Panc1 (cell line): ENCODE data around the gene NUP210L. TPM values are rescaled to one million over a fixed set of nuclear protein-coding genes. Genes with fewer than 3 reads are reported as not detected.
A peak's percentile ranks its signal among the peaks of the same experiment; 100 is the strongest.

ENCODE experiments used
- ATAC-seq: fragments of 200-7000 bp; cut with Tn5 transposase; 2 replicates; pipeline ENCODE4 v1.9.1; 2020; ENCODE audit warnings: mild to moderate bottlenecking, moderate library complexity
- BruUV-seq: library from RNA; stranded (reverse); fragments of 400-500 nt; replicated peaks from 2 replicates; lab custom pipeline; 2021; lab: Mats Ljungman, UMichigan
- CTCF ChIA-PET: fragments of 300-600 bp; sonication (Branson Sonifier 250); formaldehyde crosslinking; loops from one replicate; lab custom pipeline; 2022; ENCODE audit warnings: antibody characterized with exemption; lab: Charles Lee
- POLR2A ChIA-PET: fragments of 300-600 bp; sonication (Branson Sonifier 250); formaldehyde crosslinking; loops from one replicate; lab custom pipeline; 2022; ENCODE audit warnings: antibody characterized with exemption; lab: Charles Lee
- DNase-seq: peaks from one replicate; pipeline ENCODE4 v3.0.0-alpha.2; 2010; ENCODE audit warnings: low read depth, low spot score
- H3K27ac ChIP-seq: 2 replicates; pipeline ENCODE4 v1.5.1; 2011; ENCODE audit warnings: mild to moderate bottlenecking, low read length, inconsistent platforms
- H3K27me3 ChIP-seq: fragments of 200-500 bp; sonication (Bioruptor generic); 2 replicates; pipeline ENCODE4 v1.6.0; 2014; ENCODE audit warnings: low read length, inconsistent platforms; ENCODE audit not compliant: control insufficient read depth, insufficient read depth
- H3K36me3 ChIP-seq: fragments of 200-500 bp; sonication (Bioruptor generic); 2 replicates; pipeline ENCODE4 v1.5.1; 2014; ENCODE audit warnings: inconsistent platforms, mild to moderate bottlenecking, low read length, moderate library complexity; ENCODE audit not compliant: control insufficient read depth, insufficient read depth
- H3K4me1 ChIP-seq: 2 replicates; pipeline ENCODE4 v1.5.1; 2011; ENCODE audit warnings: inconsistent platforms, mild to moderate bottlenecking, low read length, moderate library complexity; ENCODE audit not compliant: control insufficient read depth, insufficient read depth
- H3K4me3 ChIP-seq, 2 experiments: 2 replicates each; pipeline ENCODE4 v1.5.1; 2011 to 2012; ENCODE audit warnings: low read depth in 2 of 2, low read length in 2 of 2, mild to moderate bottlenecking in 2 of 2, inconsistent platforms in 1 of 2, moderate library complexity in 1 of 2
- H3K9me3 ChIP-seq: fragments of 200-500 bp; sonication (Bioruptor generic); 2 replicates; pipeline ENCODE4 v1.5.1; 2014; ENCODE audit warnings: low read depth, mild to moderate bottlenecking, inconsistent platforms, low read length, moderate library complexity; ENCODE audit not compliant: control insufficient read depth, insufficient read depth
- CTCF ChIP-seq: fragments of 450-650 bp; IDR thresholded peaks from 2 replicates; pipeline ENCODE4 v1.5.1; 2017; ENCODE audit warnings: mild to moderate bottlenecking
- POLR2AphosphoS5 ChIP-seq: IDR thresholded peaks from 2 replicates; pipeline ENCODE4 v1.6.1; 2012; ENCODE audit warnings: mild to moderate bottlenecking, low read depth, low read length, moderate library complexity
- REST ChIP-seq, 2 experiments: IDR thresholded peaks; 2 replicates each; pipeline ENCODE4 v1.6.1; 2011 to 2012; ENCODE audit warnings: low read depth in 2 of 2, control low read depth in 1 of 2, low read length in 1 of 2, mild to moderate bottlenecking in 1 of 2, moderate library complexity in 1 of 2; ENCODE audit not compliant: insufficient read depth in 1 of 2
- SIN3A ChIP-seq: IDR thresholded peaks from 2 replicates; pipeline ENCODE4 v1.6.1; 2012; ENCODE audit warnings: low read depth, mild to moderate bottlenecking, low read length, moderate library complexity, borderline replicate concordance; ENCODE audit not compliant: insufficient read depth
- TCF7L2 ChIP-seq: IDR thresholded peaks from 2 replicates; pipeline ENCODE4 v1.6.1; 2011; ENCODE audit warnings: mild to moderate bottlenecking, low read depth, low read length, inconsistent platforms
- in situ Hi-C: cut with HindIII; loops from 2 replicates; pipeline ENCODE4 v1.10.0; 2016; ENCODE audit warnings: low sequenced_read_pairs, low pct_unique_long_range_greater_than_20kb
- intact Hi-C: fragments of 100-400 bp; cut with micrococcal nuclease; formaldehyde crosslinking; loops from one replicate; pipeline ENCODE4 v1.10.0; 2022; ENCODE audit not compliant: unreplicated experiment
- total RNA-seq: library from RNA; stranded (reverse); gene quantifications from one replicate; pipeline ENCODE4 v1.2.1, GENCODE V29; 2021; ENCODE audit not compliant: unreplicated experiment

Gene NUP210L
- total RNA-seq, 1 experiment from 2014 or later, result 0.05 TPM

GRCh38 chr1:154159554-154159953, 4.7 kb upstream of the NUP210L start:
- DNase-seq (no peak), ATAC-seq (no peak)
- no peaks in the 10 kb centered on the region; the same call in 1 of the 2 replicates for H3K9me3 ChIP-seq
- in situ Hi-C loops, result no loop called here
- BruUV-seq, result no TSS peak
- ChIA-PET POLR2A (no interaction called here), CTCF (interaction anchor here (0.7 kb wide), 1 partner anchor 166 kb away, joined by 4 read pairs; no protein-coding TSS in a partner anchor)
- H3K27ac ChIP-seq, result no peak overlapping the region
- no peak overlapping the region for H3K4me3 ChIP-seq
- H3K36me3 ChIP-seq, result peaks cover 40% of the 10 kb centered on the region
- no peaks in the 10 kb centered on the region for H3K27me3 ChIP-seq
- no peak for TF ChIP-seq TCF7L2
- TF ChIP-seq SIN3A, result no peak
- no peak for TF ChIP-seq REST (IDR thresholded peaks at IDR 0.05; ENCODE audit: insufficient read depth in 1 of 2, low read depth in 2 of 2, low read length in 1 of 2)
- no peak for TF ChIP-seq POLR2AphosphoS5
- no peak for TF ChIP-seq CTCF
- H3K4me1 ChIP-seq, result peaks cover 21% of the 10 kb centered on the region
- intact Hi-C loops, result no loop called here

- ATAC-seq, result no peak
- ChIA-PET CTCF (no interaction called here), POLR2A (interaction anchor here (0.6 kb wide), 1 partner anchor 302 kb away, joined by 3 read pairs; no protein-coding TSS in a partner anchor)
- no TSS peak for BruUV-seq
- Histone ChIP-seq H3K4me3 (no peak overlapping the region), H3K27me3 (no peaks in the 10 kb centered on the region), H3K9me3 (no peaks in the 10 kb centered on the region; the same call in 1 of the 2 replicates), H3K27ac (peak overlapping the region; percentile 41), H3K36me3 (peaks cover 31% of the 10 kb centered on the region), H3K4me1 (peaks cover 21% of the 10 kb centered on the region)
- TF ChIP-seq CTCF (no peak), TCF7L2 (no peak), POLR2AphosphoS5 (no peak), REST (IDR thresholded peaks at IDR 0.05; ENCODE audit: insufficient read depth in 1 of 2, low read depth in 2 of 2, low read length in 1 of 2) (no peak), SIN3A (no peak)
- no peak for DNase-seq
- in situ Hi-C loops (no loop called here), intact Hi-C loops (no loop called here)
Observed at GRCh38 chr1:154158307-154159125, 3.6 kb upstream of the NUP210L start.
